Ovary (tissue), 9 donors: ENCODE data around the gene BRMS1. TPM values are rescaled to one million over a fixed set of nuclear protein-coding genes. Genes with fewer than 3 reads are reported as not detected.
A peak's percentile ranks its signal among the peaks of the same experiment; 100 is the strongest.
"Not testable (repeated sequence)": the region's sequence is repeated elsewhere in the genome, so short reads cannot be mapped to it uniquely, and the experiment has no call there.

ENCODE experiments used
- DNase-seq, 5 donors: peaks; one replicate each; pipeline ENCODE4 v3.0.0-alpha.2; 2019 to 2020
- H3K27ac ChIP-seq, 2 donors: fragments of 200-600 bp; one replicate each; pipeline versions ENCODE4 v1.5.1 to v1.8.0; 2019 to 2022
- H3K27me3 ChIP-seq: fragments of 200-600 bp; one replicate; pipeline ENCODE4 v1.8.0; 2022
- H3K36me3 ChIP-seq: fragments of 200-600 bp; sonication (generic); one replicate; pipeline ENCODE4 v1.5.1; 2019
- H3K4me1 ChIP-seq: one replicate; pipeline ENCODE4 v1.8.1; 2013; ENCODE audit warnings: mild to moderate bottlenecking, moderate library complexity; ENCODE audit not compliant: insufficient read depth
- H3K4me3 ChIP-seq: fragments of 200-600 bp; sonication (generic); one replicate; pipeline ENCODE4 v1.5.1; 2017
- H3K9me3 ChIP-seq, 2 donors: fragments of 200-600 bp in 1 of 2; sonication (generic) in 1 of 2; one replicate each; pipeline versions ENCODE4 v1.5.1 to v1.8.1; 2013 to 2019; ENCODE audit warnings: mild to moderate bottlenecking in 1 of 2, moderate library complexity in 1 of 2
- CTCF ChIP-seq, 3 donors: fragments of 450-650 bp in 2 of 3; fragments of 200-600 bp in 1 of 3; IDR thresholded peaks; one replicate each; pipeline versions ENCODE4 v1.5.1 to v1.8.0; 2016 to 2022; ENCODE audit warnings: antibody characterized with exemption in 3 of 3, mild to moderate bottlenecking in 1 of 3
- EP300 ChIP-seq: sonication (generic); formaldehyde crosslinking; IDR thresholded peaks from one replicate; pipeline ENCODE4 v1.6.1; 2017; ENCODE audit warnings: antibody characterized with exemption
- POLR2A ChIP-seq: fragments of 450-650 bp; IDR thresholded peaks from one replicate; pipeline ENCODE4 v1.6.1; 2017; ENCODE audit warnings: antibody characterized with exemption, mild to moderate bottlenecking, moderate library complexity
- WGBS, 3 donors: extraction: QIAGEN DNeasy Blood & Tissue Kit in 1 of 3; methylation state at CpG; one replicate each; pipeline versions ENCODE4 v1.1.5 to v1.1.7; 2013 to 2017; 5-methylcytosine and 5-hydroxymethylcytosine counted together
- intact Hi-C, 4 donors: fragments of 100-400 bp; cut with DNase I; formaldehyde crosslinking; loops; one replicate each; pipeline versions ENCODE4 v1.11.0 to v1.15.1; 2022 to 2023
- polyA plus RNA-seq, 2 donors: library from polyadenylated mRNA; stranded (reverse); fragments of 200-250 nt in 1 of 2; fragments of 350-450 nt in 1 of 2; fragmentation: Illumina TruSeq in 1 of 2; extraction: RNeasy Lipid Tissue Mini Kit (QIAGEN cat#74804) in 1 of 2; gene quantifications; one replicate each; pipeline ENCODE4 v1.2.3, GENCODE V29; 2013 to 2014
- total RNA-seq, 7 donors: library from RNA; depleted of rRNA in 2 of 7; stranded (reverse); fragments of >200 nt in 2 of 7; fragmentation: NEBNext Ultra II Directional in 3 of 7; extraction: Animal tissue kit (Norgen Biotek cat#: 25700) in 3 of 7; gene quantifications; one replicate each; pipeline versions ENCODE4 v1.1.0 to v1.2.4, GENCODE V29; 2016 to 2023
- donor health status: DM: no; HTN: no; CAD: no; lungs with moderate emphysema.
- donor health status: DM: no; HTN: no; CAD: no.
- donor health status: Bipolar disorder and iron deficiency.
- donor health status: DM: yes; HTN: yes; CAD: no.
- donor health status: DM: no; HTN: no; CAD: no.
- donor health status: DM: yes; HTN: yes; CAD: no.

BRMS1 gene
- total and polyA plus RNA-seq, 9 donors, result 17.5 to 32.2 (median 23.4) TPM

GRCh38 chr11:66322732-66323427 is 22.0 kb downstream of the BRMS1 start:
- peak in 1 of 5 donors; percentile 46 for DNase-seq
- intact Hi-C loops, result no loop called here
- peaks cover 15% of the 10 kb centered on the region for H3K4me1 ChIP-seq
- no peaks in the 10 kb centered on the region for H3K27me3 ChIP-seq
- H3K9me3 ChIP-seq, result no peaks in the 10 kb centered on the region
- no peak overlapping the region for H3K27ac ChIP-seq
- H3K4me3 ChIP-seq, result no peak overlapping the region
- TF ChIP-seq EP300, result no peak
- TF ChIP-seq CTCF (IDR thresholded peaks at IDR 0.05), result no peak
- no peak for TF ChIP-seq POLR2A
- 59 to 70% (median 64%) methylated on average over 11 of the region's 11 CpGs for WGBS, 3 donors
- H3K36me3 ChIP-seq, result no peaks in the 10 kb centered on the region

GRCh38 chr11:66321606-66322005 is 23.3 kb downstream of the BRMS1 start:
- Histone ChIP-seq H3K4me3 (no peak overlapping the region), H3K36me3 (no peaks in the 10 kb centered on the region), H3K27ac (no peak overlapping the region), H3K27me3 (no peaks in the 10 kb centered on the region), H3K4me1 (peaks cover 23% of the 10 kb centered on the region), H3K9me3 (no peaks in the 10 kb centered on the region)
- DNase-seq, result no peak
- WGBS, 3 donors, result 86 to 88% (median 88%) methylated on average over 4 of the region's 4 CpGs
- TF ChIP-seq EP300 (no peak), POLR2A (no peak), CTCF (IDR thresholded peaks at IDR 0.05) (no peak)
- intact Hi-C loops, result no loop called here

GRCh38 chr11:66320748-66321147 is 24.2 kb downstream of the BRMS1 start:
- 88 to 93% (median 92%) methylated on average over 6 of the region's 6 CpGs for WGBS, 3 donors
- intact Hi-C loops, DNase-seq, H3K27ac ChIP-seq, H3K4me3 ChIP-seq, H3K27me3 ChIP-seq, H3K36me3 ChIP-seq, H3K9me3 ChIP-seq: not testable (repeated sequence)
- H3K4me1 ChIP-seq, result peaks cover 26% of the 10 kb centered on the region

GRCh38 chr11:66320289-66320688 is 24.6 kb downstream of the BRMS1 start:
- H3K4me1 ChIP-seq, result peaks cover 26% of the 10 kb centered on the region
- intact Hi-C loops, H3K27me3 ChIP-seq, H3K36me3 ChIP-seq, H3K4me3 ChIP-seq, H3K9me3 ChIP-seq, H3K27ac ChIP-seq, DNase-seq: not testable (repeated sequence)
- 96 to 100% (median 99%) methylated on average over 1 to 2 of the region's 2 CpGs for WGBS, 3 donors

GRCh38 chr11:66318600-66318970 is 26.3 kb downstream of the BRMS1 start:
- H3K27ac ChIP-seq, result peak overlapping the region in 1 of 2 donors; percentile 76

More at GRCh38 chr11:66318600-66318970, 26.3 kb downstream of the BRMS1 start:
- no peak overlapping the region for H3K4me3 ChIP-seq
- intact Hi-C loops, result no loop called here
- no peaks in the 10 kb centered on the region for H3K36me3 ChIP-seq
- peak in 1 of 5 donors; percentile 15 for DNase-seq
- TF ChIP-seq POLR2A (no peak), CTCF (IDR thresholded peaks at IDR 0.05) (no peak), EP300 (no peak)
- peaks cover 32% of the 10 kb centered on the region for H3K4me1 ChIP-seq
- WGBS, 3 donors, result 51 to 73% (median 67%) methylated on average over 3 of the region's 3 CpGs
- no peaks in the 10 kb centered on the region for H3K27me3 ChIP-seq
- H3K9me3 ChIP-seq, result no peaks in the 10 kb centered on the region
